HG03575 (cell line): Measurements from ENCODE around the gene PCDHA4.
"Not testable (repeated sequence)": the region's sequence is repeated elsewhere in the genome, so short reads cannot be mapped to it uniquely, and the experiment has no call there.

Source experiments
- ATAC-seq: cut with Tn5 transposase; IDR thresholded peaks from one replicate; pipeline ENCODE4 v1.9.1; 2021; ENCODE audit not compliant: unreplicated experiment, insufficient number of reproducible peaks, low FRiP score; ENCODE audit errors: extremely low read depth

Gene PCDHA4

DNA sequence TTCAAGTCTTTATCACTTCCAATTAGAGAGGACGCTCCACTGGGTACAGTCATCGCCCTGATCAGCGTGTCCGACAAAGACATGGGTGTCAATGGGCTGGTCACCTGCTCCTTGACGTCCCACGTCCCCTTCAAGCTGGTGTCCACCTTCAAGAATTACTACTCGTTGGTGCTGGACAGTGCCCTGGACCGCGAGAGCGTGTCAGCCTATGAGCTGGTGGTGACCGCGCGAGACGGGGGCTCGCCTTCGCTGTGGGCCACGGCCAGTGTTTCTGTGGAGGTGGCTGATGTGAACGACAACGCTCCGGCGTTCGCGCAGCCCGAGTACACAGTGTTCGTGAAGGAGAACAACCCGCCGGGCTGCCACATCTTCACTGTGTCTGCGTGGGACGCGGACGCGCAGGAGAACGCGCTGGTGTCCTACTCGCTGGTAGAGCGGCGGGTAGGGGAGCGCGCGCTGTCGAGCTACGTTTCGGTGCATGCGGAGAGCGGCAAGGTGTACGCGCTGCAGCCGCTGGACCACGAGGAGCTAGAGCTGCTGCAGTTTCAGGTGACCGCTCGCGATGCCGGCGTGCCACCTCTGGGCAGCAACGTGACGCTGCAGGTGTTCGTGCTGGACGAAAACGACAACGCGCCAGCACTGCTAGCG, 1.5 kb downstream of the PCDHA4 start:
- ATAC-seq = not testable (repeated sequence)

DNA sequence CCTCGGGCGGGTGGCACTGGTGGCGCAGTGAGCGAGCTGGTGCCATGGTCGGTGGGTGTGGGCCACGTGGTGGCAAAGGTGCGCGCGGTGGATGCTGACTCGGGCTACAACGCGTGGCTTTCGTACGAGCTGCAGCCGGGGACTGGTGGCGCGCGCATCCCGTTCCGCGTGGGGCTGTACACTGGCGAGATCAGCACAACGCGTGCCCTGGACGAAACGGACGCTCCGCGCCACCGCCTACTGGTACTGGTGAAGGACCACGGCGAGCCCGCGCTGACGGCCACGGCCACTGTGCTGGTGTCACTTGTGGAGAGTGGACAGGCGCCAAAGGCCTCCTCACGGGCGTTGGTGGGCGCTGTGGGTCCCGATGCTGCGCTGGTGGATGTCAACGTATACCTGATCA, 2.0 kb downstream of the PCDHA4 start:
- no peak for ATAC-seq

DNA sequence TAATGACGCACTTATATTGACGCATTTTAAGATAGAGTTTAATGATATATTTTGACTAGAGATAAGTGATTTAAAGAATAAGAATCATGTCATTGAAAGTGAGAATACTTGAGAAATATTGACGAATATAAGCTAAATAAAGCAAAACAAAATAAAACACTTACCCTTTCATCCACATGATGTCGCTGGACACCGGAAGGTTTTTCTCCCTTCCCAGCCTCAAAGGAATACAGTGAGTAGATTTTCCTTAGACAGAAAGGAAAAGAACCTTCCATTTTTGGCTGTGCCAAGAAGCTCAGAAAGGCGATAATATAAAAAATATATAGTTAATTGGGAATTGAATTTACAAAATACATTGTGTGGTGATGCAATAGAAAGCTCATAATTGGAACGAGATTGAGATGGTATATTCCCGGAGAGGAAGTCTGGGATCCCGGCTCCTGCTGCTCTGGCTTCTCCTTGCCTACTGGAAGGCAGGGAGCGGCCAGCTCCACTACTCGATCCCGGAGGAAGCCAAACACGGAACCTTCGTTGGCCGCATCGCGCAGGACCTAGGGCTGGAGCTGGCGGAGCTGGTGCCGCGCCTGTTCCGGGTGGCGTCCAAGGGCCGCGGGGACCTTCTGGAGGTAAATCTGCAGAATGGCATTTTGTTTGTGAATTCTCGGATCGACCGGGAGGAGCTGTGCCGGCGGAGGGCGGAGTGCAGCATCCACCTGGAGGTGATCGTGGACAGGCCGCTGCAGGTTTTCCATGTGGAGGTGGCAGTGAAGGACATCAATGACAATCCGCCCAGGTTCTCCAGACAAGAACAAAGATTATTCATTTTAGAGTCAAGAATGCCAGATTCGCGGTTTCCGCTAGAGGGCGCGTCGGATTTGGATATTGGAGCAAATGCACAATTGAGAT, 14.8 kb downstream of the PCDHA4 start, which contains the start of gene PCDHA5:
Gene PCDHA5 (plus strand): TSS at position 239 of the 906 bp plus-strand sequence.
- ATAC-seq = no peak

DNA sequence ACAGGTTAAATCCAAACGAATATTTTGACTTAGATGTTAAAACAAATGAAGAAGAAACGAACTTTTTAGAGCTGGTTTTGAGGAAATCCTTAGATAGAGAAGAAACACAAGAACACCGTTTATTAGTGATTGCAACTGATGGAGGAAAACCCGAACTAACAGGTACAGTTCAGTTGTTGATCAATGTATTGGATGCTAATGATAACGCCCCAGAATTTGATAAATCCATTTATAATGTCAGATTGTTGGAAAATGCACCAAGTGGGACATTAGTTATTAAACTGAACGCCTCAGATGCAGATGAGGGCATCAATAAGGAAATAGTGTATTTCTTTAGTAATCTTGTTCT, 15.4 kb downstream of the PCDHA4 start:
- no peak for ATAC-seq

DNA sequence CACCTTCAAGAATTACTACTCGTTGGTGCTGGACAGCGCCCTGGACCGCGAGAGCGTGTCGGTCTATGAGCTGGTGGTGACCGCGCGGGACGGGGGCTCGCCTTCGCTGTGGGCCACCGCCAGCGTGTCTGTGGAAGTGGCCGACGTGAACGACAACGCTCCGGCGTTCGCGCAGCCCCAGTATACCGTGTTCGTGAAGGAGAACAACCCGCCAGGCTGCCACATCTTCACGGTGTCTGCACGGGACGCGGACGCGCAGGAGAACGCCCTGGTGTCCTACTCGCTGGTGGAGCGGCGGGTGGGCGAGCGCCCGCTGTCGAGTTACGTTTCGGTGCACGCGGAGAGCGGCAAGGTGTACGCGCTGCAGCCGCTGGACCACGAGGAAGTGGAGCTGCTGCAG, 16.1 kb downstream of the PCDHA4 start:
- ATAC-seq = not testable (repeated sequence)

DNA sequence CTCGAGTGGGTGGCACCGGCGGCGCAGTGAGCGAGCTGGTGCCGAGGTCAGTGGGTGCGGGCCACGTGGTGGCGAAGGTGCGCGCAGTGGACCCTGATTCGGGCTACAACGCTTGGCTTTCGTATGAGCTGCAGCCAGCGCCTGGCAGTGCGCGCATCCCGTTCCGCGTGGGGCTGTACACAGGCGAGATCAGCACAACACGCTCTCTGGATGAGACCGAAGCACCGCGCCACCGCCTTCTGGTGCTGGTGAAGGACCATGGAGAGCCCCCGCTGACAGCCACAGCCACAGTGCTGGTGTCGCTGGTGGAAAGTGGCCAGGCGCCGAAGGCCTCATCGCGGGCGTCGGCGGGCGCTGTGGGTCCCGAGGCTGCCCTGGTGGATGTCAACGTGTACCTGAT, 16.6 kb downstream of the PCDHA4 start:
- no peak for ATAC-seq

DNA sequence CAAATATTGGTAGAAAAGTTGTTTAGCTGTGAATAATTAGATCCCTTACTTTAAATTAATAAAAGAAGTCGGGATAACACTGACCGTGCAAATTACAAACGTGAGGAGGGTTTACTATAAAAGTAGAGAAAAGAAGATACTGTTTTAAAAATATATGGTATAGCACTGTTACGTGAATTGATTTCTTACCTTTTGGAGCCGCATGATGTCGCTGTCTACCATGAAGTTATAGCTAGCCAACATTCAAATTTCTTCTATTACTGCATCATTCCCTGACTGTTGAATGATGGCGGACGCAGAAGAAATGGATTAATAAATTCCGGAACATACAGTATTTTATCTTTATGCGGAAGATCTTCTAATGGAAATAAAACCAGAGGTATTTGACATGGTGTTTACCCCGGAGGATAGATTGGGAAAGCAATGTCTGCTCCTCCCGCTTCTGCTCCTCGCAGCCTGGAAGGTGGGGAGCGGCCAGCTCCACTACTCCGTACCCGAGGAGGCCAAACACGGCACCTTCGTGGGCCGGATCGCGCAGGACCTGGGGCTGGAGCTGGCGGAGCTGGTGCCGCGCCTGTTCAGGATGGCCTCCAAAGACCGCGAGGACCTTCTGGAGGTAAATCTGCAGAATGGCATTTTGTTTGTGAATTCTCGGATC, 21.0 kb downstream of the PCDHA4 start, which contains the start of gene PCDHA6:
Gene PCDHA6 (plus strand): TSS at position 257 of the 658 bp plus-strand sequence. CDS start 132 bp downstream, at position 389.
- ATAC-seq = no peak

DNA sequence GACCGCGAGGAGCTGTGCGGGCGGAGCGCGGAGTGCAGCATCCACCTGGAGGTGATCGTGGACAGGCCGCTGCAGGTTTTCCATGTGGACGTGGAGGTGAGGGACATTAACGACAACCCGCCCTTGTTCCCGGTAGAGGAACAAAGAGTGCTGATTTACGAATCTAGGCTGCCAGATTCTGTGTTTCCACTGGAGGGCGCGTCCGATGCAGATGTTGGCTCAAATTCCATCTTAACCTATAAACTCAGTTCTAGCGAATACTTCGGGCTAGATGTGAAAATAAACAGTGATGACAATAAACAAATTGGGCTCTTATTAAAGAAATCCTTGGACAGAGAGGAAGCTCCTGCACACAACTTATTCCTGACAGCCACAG, 21.5 kb downstream of the PCDHA4 start:
- no peak for ATAC-seq

DNA sequence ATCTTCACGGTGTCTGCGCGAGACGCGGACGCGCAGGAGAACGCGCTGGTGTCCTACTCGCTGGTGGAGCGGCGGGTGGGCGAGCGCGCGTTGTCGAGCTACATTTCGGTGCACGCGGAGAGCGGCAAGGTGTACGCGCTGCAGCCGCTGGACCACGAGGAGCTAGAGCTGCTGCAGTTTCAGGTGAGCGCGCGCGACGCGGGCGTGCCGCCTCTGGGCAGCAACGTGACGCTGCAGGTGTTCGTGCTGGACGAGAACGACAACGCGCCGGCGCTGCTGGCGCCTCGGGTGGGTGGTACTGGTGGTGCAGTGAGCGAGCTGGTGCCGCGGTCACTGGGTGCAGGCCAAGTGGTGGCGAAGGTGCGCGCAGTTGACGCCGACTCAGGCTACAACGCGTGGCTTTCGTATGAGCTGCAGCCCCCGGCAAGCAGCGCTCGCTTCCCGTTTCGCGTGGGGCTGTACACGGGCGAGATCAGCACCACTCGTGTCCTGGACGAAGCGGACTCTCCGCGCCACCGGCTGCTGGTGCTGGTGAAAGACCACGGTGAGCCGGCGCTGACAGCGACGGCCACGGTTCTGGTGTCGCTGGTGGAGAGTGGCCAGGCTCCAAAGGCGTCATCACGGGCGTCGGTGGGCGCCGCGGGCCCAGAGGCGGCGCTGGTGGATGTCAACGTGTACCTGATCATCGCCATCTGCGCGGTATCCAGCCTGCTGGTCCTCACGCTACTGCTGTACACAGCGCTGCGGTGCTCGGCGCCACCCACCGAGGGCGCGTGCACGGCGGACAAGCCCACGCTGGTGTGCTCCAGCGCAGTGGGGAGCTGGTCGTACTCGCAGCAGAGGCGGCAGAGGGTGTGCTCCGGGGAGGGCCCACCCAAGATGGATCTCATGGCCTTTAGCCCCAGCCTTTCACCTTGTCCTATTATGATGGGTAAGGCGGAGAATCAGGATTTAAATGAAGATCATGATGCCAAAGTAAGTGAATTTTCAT, 22.9 kb downstream of the PCDHA4 start:
- not testable (repeated sequence) for ATAC-seq

DNA sequence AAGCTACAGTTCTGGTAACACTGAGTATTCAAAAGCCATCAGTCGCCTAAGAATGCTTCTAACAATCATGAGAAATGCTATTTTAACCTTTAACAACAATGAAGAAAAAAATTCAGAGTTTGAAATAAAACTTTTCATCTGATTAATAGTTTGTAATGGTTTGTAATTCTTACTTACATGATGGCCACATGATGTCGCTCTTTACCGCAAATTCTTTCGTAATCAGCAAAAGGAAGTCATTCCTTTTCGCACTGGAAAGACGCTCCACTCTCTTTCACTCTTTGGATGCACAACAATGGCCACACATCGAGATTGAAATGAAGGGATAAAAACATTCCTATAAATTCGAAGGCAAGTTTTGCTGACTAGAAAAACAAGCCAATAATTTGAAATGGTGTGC, 27.1 kb downstream of the PCDHA4 start, which contains the start of gene PCDHA7:
Gene PCDHA7 (plus strand): TSS at position 277 of the 400 bp plus-strand sequence. CDS start 115 bp downstream, at position 392.
- ATAC-seq = no peak

DNA sequence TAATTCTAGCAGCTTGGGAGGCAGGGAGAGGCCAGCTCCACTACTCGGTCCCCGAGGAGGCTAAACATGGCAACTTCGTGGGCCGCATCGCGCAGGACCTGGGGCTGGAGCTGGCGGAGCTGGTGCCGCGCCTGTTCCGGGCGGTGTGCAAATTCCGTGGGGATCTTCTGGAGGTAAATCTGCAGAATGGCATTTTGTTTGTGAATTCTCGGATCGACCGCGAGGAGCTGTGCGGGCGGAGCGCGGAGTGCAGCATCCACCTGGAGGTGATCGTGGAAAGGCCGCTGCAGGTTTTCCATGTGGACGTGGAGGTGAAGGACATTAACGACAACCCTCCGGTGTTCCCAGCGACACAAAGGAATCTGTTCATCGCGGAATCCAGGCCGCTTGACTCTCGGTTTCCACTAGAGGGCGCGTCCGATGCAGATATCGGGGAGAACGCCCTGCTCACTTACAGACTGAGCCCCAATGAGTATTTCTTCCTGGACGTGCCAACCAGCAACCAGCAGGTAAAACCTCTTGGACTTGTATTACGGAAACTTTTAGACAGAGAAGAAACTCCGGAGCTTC, 27.7 kb downstream of the PCDHA4 start:
- ATAC-seq = not testable (repeated sequence)

DNA sequence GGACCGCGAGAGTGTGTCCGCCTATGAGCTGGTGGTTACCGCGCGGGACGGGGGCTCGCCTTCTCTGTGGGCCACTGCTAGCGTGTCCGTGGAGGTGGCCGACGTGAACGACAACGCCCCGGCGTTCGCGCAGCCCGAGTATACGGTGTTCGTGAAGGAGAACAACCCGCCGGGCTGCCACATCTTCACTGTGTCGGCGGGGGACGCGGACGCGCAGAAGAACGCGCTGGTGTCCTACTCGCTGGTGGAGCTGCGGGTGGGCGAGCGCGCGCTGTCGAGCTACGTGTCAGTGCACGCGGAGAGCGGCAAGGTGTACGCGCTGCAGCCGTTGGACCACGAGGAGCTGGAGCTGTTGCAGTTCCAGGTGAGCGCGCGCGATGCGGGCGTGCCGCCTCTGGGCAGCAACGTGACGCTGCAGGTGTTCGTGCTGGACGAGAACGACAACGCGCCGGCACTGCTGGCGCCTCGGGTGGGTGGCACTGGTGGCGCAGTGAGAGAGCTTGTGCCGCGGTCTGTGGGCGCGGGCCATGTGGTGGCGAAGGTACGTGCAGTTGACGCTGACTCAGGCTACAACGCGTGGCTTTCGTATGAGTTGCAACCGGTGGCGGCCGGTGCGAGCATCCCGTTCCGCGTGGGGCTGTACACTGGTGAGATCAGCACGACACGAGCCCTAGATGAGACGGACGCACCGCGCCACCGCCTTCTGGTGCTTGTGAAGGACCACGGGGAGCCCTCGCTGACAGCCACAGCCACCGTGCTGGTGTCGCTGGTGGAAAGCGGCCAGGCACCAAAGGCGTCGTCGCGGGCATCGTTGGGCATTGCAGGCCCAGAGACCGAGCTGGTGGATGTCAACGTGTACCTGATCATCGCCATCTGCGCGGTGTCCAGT, 29.0 kb downstream of the PCDHA4 start:
- no peak for ATAC-seq

DNA sequence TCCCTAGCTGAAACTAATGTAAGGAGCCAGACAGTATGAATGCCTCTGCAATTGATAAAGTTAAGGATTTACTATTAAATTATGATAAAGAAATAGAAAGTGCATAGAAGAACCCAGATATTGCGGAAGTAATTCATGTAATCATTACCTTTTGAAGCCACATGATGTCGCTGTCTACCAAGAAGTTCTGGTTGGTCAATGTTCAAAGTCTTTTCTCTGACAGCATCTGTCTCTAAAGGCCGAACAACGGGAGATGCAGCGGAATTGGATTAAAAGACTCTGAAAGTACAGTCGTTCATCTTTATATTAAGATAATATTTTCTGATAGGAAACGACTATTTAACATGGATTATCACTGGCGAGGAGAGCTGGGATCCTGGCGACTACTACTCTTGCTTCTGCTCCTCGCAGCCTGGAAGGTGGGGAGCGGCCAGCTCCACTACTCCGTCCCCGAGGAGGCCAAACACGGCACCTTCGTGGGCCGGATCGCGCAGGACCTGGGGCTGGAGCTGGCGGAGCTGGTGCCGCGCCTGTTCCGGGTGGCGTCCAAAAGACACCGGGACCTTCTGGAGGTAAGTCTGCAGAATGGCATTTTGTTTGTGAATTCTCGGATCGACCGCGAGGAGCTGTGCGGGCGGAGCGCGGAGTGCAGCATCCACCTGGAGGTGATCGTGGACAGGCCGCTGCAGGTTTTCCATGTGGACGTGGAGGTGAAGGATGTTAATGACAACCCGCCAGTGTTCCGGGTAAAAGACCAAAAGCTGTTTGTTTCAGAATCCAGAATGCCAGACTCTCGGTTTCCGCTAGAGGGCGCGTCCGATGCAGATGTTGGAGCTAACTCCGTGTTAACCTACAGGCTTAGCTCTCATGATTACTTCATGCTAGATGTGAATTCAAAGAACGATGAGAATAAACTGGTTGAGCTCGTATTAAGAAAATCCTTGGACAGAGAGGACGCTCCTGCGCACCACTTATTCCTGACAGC, 34.4 kb downstream of the PCDHA4 start, which contains the start of gene PCDHA8:
Gene PCDHA8 (plus strand): TSS at position 210 of the 985 bp plus-strand sequence. CDS start 135 bp downstream, at position 345.
- ATAC-seq = no peak

DNA sequence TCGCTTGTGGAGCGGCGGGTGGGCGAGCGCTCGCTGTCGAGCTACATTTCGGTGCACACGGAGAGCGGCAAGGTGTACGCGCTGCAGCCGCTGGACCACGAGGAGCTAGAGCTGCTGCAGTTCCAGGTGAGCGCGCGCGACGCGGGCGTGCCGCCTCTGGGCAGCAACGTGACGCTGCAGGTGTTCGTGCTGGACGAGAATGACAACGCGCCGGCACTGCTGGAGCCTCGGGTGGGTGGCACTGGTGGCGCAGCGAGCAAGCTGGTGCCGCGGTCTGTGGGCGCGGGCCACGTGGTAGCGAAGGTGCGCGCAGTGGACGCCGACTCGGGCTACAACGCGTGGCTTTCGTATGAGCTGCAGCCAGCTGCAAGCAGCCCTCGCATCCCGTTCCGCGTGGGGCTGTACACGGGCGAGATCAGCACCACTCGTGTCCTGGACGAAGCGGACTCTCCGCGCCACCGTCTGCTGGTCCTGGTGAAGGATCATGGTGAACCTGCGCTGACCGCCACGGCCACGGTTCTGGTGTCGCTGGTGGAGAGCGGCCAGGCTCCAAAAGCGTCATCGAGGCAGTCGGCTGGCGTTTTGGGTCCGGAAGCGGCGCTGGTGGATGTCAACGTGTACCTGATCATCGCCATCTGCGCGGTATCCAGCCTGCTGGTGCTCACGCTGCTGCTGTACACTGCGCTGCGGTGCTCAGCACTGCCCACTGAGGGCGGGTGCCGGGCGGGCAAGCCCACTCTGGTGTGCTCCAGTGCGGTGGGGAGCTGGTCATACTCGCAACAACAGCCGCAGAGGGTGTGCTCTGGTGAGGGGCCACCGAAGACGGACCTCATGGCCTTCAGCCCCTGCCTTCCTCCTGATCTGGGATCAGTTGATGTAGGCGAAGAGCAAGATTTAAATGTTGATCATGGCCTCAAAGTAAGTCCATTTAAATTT, 36.2 kb downstream of the PCDHA4 start:
- ATAC-seq = no peak
